A549 treated with Mapracorat at 1 μM for 4 hours (cell line): Measurements from ENCODE around the gene LILRA6. TPM values are rescaled to one million over a fixed set of nuclear protein-coding genes. Genes with fewer than 3 reads are reported as not detected.

ENCODE experiments used
- total RNA-seq: library from RNA; stranded (reverse); fragments of 200-300 nt; extraction: Qiagen RNA extraction; gene quantifications from 5 replicates; pipeline ENCODE4 v1.2.3, GENCODE V29; 2022

The LILRA6 gene
- total RNA-seq, result 0.08 to 0.09 TPM in 2 of 5 replicates, not detected in the others

GRCh38 chr19:54242646-54243045, at the start of gene LILRA6:
Gene LILRA6, minus strand, starts transcription at chr19:54242790.

DNA sequence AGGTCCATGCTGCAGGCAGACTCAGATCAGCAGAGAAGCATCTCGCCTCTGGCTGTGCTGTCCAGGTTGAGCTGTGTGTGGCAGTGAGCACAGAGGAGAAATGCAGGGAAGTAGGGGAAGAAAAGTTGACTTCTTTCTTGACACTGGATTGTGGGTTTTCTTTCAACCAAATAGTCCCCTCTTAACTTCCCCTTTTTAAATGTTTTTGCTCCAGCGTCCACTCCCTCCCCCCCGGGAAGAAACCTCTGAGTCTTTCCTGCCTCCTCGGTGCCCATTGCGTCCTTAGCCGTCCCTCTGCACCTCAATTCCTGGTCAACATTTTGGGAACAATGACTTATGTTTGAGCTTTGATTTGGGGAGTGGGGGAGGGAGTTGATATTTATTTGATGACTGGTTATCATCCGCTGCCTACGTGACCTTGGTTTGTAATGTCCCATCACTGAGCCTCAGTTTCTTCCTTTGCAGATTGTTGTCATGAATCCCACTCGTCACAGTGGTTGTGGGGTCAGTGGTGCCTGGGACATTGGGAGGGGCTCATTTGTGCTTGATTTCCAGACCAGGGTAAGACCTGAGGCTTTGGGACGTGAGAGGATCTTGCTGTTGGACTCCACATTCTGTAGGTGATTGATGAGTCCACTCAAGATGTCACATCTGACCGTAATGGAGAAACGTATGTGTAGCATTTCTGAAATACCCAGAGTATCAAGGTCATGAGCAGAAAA, 38.6 kb upstream of the LILRA6 start, which contains the start of gene LILRB2:
Gene LILRB2 (minus strand): TSS at position 104 of the 722 bp plus-strand sequence. CDS start 614 bp downstream, outside the sequence.

GRCh38 chr19:54257116-54257480, 14.5 kb upstream of the LILRA6 start, which contains the start of gene LILRB5:
Gene LILRB5, minus strand, starts transcription at chr19:54257273. Its CDS starts 80 bp downstream, at chr19:54257193.

GRCh38 chr19:54222474-54223276, 19.9 kb downstream of the LILRA6 start, which contains the start of gene LILRB3:
Gene LILRB3, minus strand, starts transcription at chr19:54223007. Its CDS starts 31 bp downstream, at chr19:54222976.

GRCh38 chr19:54191011-54191810, 51.4 kb downstream of the LILRA6 start, which contains the start of gene TSEN34:
Gene TSEN34, plus strand, starts transcription at chr19:54191308. Its CDS starts 57 bp downstream, at chr19:54191365.

DNA sequence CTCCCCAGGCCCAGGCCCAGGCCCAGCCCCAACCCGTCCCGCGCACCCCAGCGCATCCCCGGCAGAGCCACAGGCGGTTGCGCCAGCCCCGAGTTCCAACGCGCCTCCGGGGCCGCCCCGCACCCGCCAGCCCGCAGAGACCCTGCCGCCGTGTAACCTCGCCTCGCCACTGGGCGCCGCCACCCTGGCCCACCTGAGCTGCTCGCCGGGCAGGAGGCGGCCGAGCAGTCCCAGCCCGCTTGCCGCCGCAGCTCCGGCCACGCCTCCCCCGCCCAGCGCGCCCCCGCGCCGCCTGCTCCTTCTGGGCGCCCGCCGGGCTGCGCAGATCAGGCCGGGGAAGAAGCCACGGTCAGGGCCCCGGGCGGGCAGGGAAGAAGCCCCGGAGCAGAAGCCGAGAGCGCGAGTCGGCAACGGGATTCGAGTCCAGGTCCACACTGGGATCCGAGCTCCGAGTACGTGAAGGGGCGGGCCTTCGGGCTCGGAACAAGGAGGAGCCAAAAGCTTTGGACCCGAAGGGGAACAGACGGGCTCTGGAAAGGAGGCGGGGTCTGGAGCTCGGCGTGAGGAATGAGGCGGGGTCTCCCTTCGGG, 53.4 kb downstream of the LILRA6 start, which contains the start of gene MBOAT7:
Gene MBOAT7 (minus strand): TSS at position 436 of the 590 bp plus-strand sequence. CDS start 1,072 bp downstream, outside the sequence.

Other genes with a start within 250 kb of the LILRA6 start
- gene VSTM1, start 178.9 kb downstream of the LILRA6 start, total RNA-seq, result 0.52 to 0.83 TPM (median 0.57 TPM) in 4 of 5 replicates, not detected in the other
- not detected in 5 replicates for gene TARM1, start 161.4 kb downstream of the LILRA6 start, total RNA-seq
- 0.22 to 0.33 TPM (median 0.30 TPM) in 5 replicates for gene OSCAR, start 142.0 kb downstream of the LILRA6 start, total RNA-seq
- gene NDUFA3, start 139.9 kb downstream of the LILRA6 start, total RNA-seq, result 208 to 255 TPM (median 222 TPM) in 5 replicates
- gene TFPT, start 127.1 kb downstream of the LILRA6 start, total RNA-seq, result 19.7 to 25.6 TPM (median 21.8 TPM) in 5 replicates
- 107 to 118 TPM (median 115 TPM) in 5 replicates for gene PRPF31, start 127.0 kb downstream of the LILRA6 start, total RNA-seq
- 52.7 to 66.3 TPM (median 62.4 TPM) in 5 replicates for gene CNOT3, start 105.0 kb downstream of the LILRA6 start, total RNA-seq
- gene LENG1, start 83.1 kb downstream of the LILRA6 start, total RNA-seq, result 6.6 to 8.4 TPM (median 7.9 TPM) in 5 replicates
- 0.76 to 1.1 TPM (median 0.80 TPM) in 5 replicates for gene TMC4, start 69.6 kb downstream of the LILRA6 start, total RNA-seq
- gene MBOAT7, start 53.2 kb downstream of the LILRA6 start, total RNA-seq, result 111 to 158 TPM (median 145 TPM) in 5 replicates
- gene TSEN34, start 51.5 kb downstream of the LILRA6 start, total RNA-seq, result 76.6 to 127 TPM (median 124 TPM) in 5 replicates
- 2,104 to 2,641 TPM (median 2,212 TPM) in 5 replicates for gene RPS9, start 41.9 kb downstream of the LILRA6 start, total RNA-seq
- 0.11 to 0.20 TPM (median 0.15 TPM) in 5 replicates for gene LILRB3, start 19.8 kb downstream of the LILRA6 start, total RNA-seq
- gene LILRB5, start 14.5 kb upstream of the LILRA6 start, total RNA-seq, result not detected in 5 replicates
- gene LILRB2, start 38.3 kb upstream of the LILRA6 start, total RNA-seq, result 0.05 to 0.26 TPM (median 0.11 TPM) in 5 replicates
- gene LILRA5, start 70.4 kb upstream of the LILRA6 start, total RNA-seq, result not detected in 5 replicates
- gene LILRA4, start 96.4 kb upstream of the LILRA6 start, total RNA-seq, result not detected in 5 replicates
- gene LAIR1, start 122.1 kb upstream of the LILRA6 start, total RNA-seq, result not detected in 5 replicates
- gene TTYH1, start 172.7 kb upstream of the LILRA6 start, total RNA-seq, result 0.42 TPM in 1 of 5 replicates, not detected in the others
- gene LENG8, start 206.4 kb upstream of the LILRA6 start, total RNA-seq, result 73.9 to 144 TPM (median 124 TPM) in 5 replicates
- gene LENG9, start 221.0 kb upstream of the LILRA6 start, total RNA-seq, result 4.4 to 7.6 TPM (median 7.0 TPM) in 5 replicates
- not detected in 5 replicates for gene CDC42EP5, start 230.5 kb upstream of the LILRA6 start, total RNA-seq